GM18520 (cell line): ENCODE data around the gene PPA2.

Experiments used
- ATAC-seq: cut with Tn5 transposase; IDR thresholded peaks from one replicate; pipeline ENCODE4 v1.9.1; 2021; ENCODE audit not compliant: unreplicated experiment

PPA2 gene

DNA sequence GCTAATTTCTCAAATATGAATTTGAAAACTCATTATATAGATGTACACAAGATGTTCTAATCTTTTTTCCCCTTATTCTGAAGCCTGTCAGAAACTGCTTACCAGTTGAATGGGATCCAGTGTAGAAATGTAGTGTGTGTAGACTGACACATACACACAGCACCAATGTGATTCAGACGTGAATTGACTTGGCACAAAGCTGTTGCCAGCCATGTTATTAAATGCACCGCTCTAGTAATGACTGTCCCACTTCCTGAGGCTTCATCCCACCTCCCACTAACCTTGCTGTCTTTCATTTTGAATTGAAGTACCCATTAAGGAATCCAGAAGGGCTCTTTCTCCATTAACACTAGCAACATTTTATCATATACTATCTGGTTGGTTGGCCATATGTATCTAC lies 146.6 kb downstream of the PPA2 start:
- no peak for ATAC-seq
